Mesendoderm (in vitro differentiated cells): ENCODE data around the gene IGFBP4.

Experiments
- DNase-seq: peaks from one replicate; pipeline ENCODE4 v3.0.0; 2013
- H2AK5ac ChIP-seq: 2 replicates; pipeline ENCODE4 v1.6.1; 2013; ENCODE audit warnings: low read length, inconsistent platforms
- H2BK120ac ChIP-seq: 2 replicates; pipeline ENCODE4 v1.6.1; 2013; ENCODE audit warnings: low read depth, mild to moderate bottlenecking, low read length, moderate library complexity, mixed read lengths
- H2BK15ac ChIP-seq: replicated peaks from 2 replicates; pipeline ENCODE4 v1.6.1; 2013; ENCODE audit warnings: low read depth, mild to moderate bottlenecking, moderate library complexity
- H2BK5ac ChIP-seq: 2 replicates; pipeline ENCODE4 v1.6.1; 2013; ENCODE audit warnings: low read length, inconsistent platforms
- H3K18ac ChIP-seq: 2 replicates; pipeline ENCODE4 v1.6.1; 2013; ENCODE audit warnings: mild to moderate bottlenecking, low read length, mixed read lengths
- H3K23ac ChIP-seq: one replicate; pipeline ENCODE4 v1.6.1; 2013; ENCODE audit warnings: low read length
- H3K27ac ChIP-seq: 2 replicates; pipeline ENCODE4 v1.5.1; 2013; ENCODE audit warnings: low read depth, mild to moderate bottlenecking, inconsistent platforms, low read length, moderate library complexity
- H3K27me3 ChIP-seq: 2 replicates; pipeline ENCODE4 v1.6.1; 2013; ENCODE audit warnings: low read length, control low read depth, mild to moderate bottlenecking, inconsistent platforms; ENCODE audit not compliant: insufficient read depth, poor library complexity
- H3K36me3 ChIP-seq: 2 replicates; pipeline ENCODE4 v1.6.1; 2013; ENCODE audit warnings: low read length, inconsistent platforms; ENCODE audit not compliant: control insufficient read depth, insufficient read depth
- H3K4ac ChIP-seq: one replicate; pipeline ENCODE4 v1.6.1; 2013; ENCODE audit warnings: low read depth, mild to moderate bottlenecking, low read length, moderate library complexity
- H3K4me1 ChIP-seq: 2 replicates; pipeline ENCODE4 v1.6.1; 2013; ENCODE audit warnings: low read depth, low read length, inconsistent platforms; ENCODE audit not compliant: control insufficient read depth
- H3K4me2 ChIP-seq: 2 replicates; pipeline ENCODE4 v1.6.1; 2013; ENCODE audit warnings: low read length
- H3K4me3 ChIP-seq: 2 replicates; pipeline ENCODE4 v1.5.1; 2013; ENCODE audit warnings: mild to moderate bottlenecking, low read length
- H3K56ac ChIP-seq: one replicate; pipeline ENCODE4 v1.6.1; 2013; ENCODE audit warnings: low read length
- H3K79me1 ChIP-seq: 2 replicates; pipeline ENCODE4 v1.6.1; 2013; ENCODE audit warnings: low read length, inconsistent platforms
- H3K79me2 ChIP-seq: 2 replicates; pipeline ENCODE4 v1.6.1; 2013; ENCODE audit warnings: mild to moderate bottlenecking, low read length; ENCODE audit not compliant: control insufficient read depth, insufficient read depth
- H3K9ac ChIP-seq: 2 replicates; pipeline ENCODE4 v1.6.1; 2013; ENCODE audit warnings: low read length, inconsistent platforms
- H4K5ac ChIP-seq: one replicate; pipeline ENCODE4 v1.6.1; 2013; ENCODE audit warnings: low read length
- H4K8ac ChIP-seq: one replicate; pipeline ENCODE4 v1.6.1; 2013; ENCODE audit warnings: low read depth, mild to moderate bottlenecking, control low read depth, low read length, moderate library complexity
- WGBS: extraction: QIAGEN DNeasy Blood & Tissue Kit; methylation state at CpG from one replicate; pipeline ENCODE4 v1.1.7; 2013; ENCODE audit warnings: low lambda C conversion rate, missing lambda C conversion rate; ENCODE audit not compliant: insufficient coverage; ENCODE audit errors: extremely low coverage; 5-methylcytosine and 5-hydroxymethylcytosine counted together

IGFBP4 gene

GRCh38 chr17:40452921-40453378 lies 9.7 kb downstream of the IGFBP4 start:
- Histone ChIP-seq H3K4me3 (no peak overlapping the region), H2AK5ac (no peak overlapping the region), H3K27me3 (no peaks in the 10 kb centered on the region), H2BK15ac (no peak overlapping the region), H3K27ac (no peak overlapping the region), H3K36me3 (peaks cover 16% of the 10 kb centered on the region), H2BK120ac (no peak overlapping the region), H3K18ac (no peak overlapping the region), H4K8ac (no peak overlapping the region), H3K4me1 (no peaks in the 10 kb centered on the region), H4K5ac (no peak overlapping the region), H3K9ac (no peak overlapping the region), H3K4ac (no peak overlapping the region), H3K79me2 (no peaks in the 10 kb centered on the region), H3K23ac (no peak overlapping the region), H3K79me1 (peaks cover 14% of the 10 kb centered on the region), H3K56ac (no peak overlapping the region), H3K4me2 (no peak overlapping the region), H2BK5ac (no peak overlapping the region)
- WGBS, result no CpG with 5 or more reads among the region's 15 CpGs
- DNase-seq, result no peak

DNA sequence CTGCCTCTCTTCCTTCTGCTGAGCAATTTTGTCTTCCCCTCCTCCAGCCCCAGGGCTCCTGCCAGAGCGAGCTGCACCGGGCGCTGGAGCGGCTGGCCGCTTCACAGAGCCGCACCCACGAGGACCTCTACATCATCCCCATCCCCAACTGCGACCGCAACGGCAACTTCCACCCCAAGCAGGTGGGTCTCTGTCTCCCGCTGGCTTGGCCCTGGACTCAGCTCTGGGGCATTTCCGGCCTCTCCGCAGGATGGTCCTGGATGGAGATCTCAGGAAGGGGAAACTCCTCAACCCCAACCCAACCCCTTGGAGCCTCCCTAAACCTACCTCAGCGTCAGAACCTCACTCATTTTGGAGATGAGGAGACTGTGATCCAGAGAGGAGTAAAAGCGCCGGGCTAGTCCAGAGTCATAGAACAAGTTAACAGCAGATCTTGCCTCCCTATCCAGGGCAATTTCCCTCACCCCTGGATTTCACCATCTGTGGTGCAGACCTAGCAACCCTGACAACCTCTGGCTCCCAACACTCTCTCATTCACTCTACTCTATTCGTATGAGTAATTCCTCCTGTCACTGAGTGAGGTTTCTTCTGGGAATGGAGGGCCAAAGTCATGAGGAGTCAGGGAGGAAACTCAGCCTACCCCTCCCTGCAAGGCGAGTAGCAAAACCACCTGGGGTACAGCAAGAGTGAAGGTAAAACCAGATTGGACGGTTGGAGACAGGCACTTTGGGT lies 10.8 kb downstream of the IGFBP4 start:
- WGBS, result no CpG with 5 or more reads among the region's 19 CpGs
- H3K36me3 ChIP-seq, result peaks cover 16% of the 10 kb centered on the region

GRCh38 chr17:40454613-40454995 lies 11.4 kb downstream of the IGFBP4 start:
- Histone ChIP-seq H3K79me2 (no peaks in the 10 kb centered on the region), H3K23ac (no peak overlapping the region), H2BK5ac (no peak overlapping the region), H3K4ac (no peak overlapping the region), H3K27me3 (no peaks in the 10 kb centered on the region), H3K79me1 (peaks cover 5% of the 10 kb centered on the region), H2BK15ac (no peak overlapping the region), H3K56ac (no peak overlapping the region), H3K18ac (no peak overlapping the region), H4K5ac (no peak overlapping the region), H3K36me3 (peaks cover 16% of the 10 kb centered on the region), H3K9ac (no peak overlapping the region), H3K4me2 (no peak overlapping the region), H2BK120ac (no peak overlapping the region), H2AK5ac (no peak overlapping the region), H3K4me1 (no peaks in the 10 kb centered on the region), H3K27ac (no peak overlapping the region), H3K4me3 (no peak overlapping the region), H4K8ac (no peak overlapping the region)
- no CpG with 5 or more reads among the region's 2 CpGs for WGBS
- DNase-seq, result no peak

More for the DNA sequence above, 10.8 kb downstream of the IGFBP4 start:
- Histone ChIP-seq H3K4me3 (no peak overlapping the region), H3K18ac (no peak overlapping the region), H2BK120ac (no peak overlapping the region), H3K56ac (no peak overlapping the region), H4K5ac (no peak overlapping the region), H2AK5ac (no peak overlapping the region), H3K79me2 (no peaks in the 10 kb centered on the region), H3K9ac (no peak overlapping the region), H2BK15ac (no peak overlapping the region), H3K79me1 (peaks cover 5% of the 10 kb centered on the region), H3K27me3 (no peaks in the 10 kb centered on the region), H4K8ac (no peak overlapping the region), H3K23ac (no peak overlapping the region), H2BK5ac (no peak overlapping the region), H3K4me1 (no peaks in the 10 kb centered on the region), H3K4ac (no peak overlapping the region), H3K27ac (no peak overlapping the region), H3K4me2 (no peak overlapping the region)
- DNase-seq, result no peak

- Histone ChIP-seq H3K9ac (no peak overlapping the region), H3K79me1 (peaks cover under 1% of the 10 kb centered on the region), H2BK15ac (no peak overlapping the region), H3K4ac (no peak overlapping the region), H3K4me1 (no peaks in the 10 kb centered on the region), H3K27ac (no peak overlapping the region), H2AK5ac (no peak overlapping the region), H2BK5ac (no peak overlapping the region), H3K18ac (no peak overlapping the region), H4K5ac (no peak overlapping the region), H3K4me2 (no peak overlapping the region), H3K4me3 (no peak overlapping the region), H4K8ac (no peak overlapping the region), H3K36me3 (peaks cover 16% of the 10 kb centered on the region), H3K56ac (no peak overlapping the region), H3K79me2 (no peaks in the 10 kb centered on the region), H3K23ac (no peak overlapping the region), H2BK120ac (no peak overlapping the region), H3K27me3 (no peaks in the 10 kb centered on the region)
- no CpG with 5 or more reads among the region's 16 CpGs for WGBS
- no peak for DNase-seq
These were observed 13.2 kb downstream of the IGFBP4 start for GRCh38 chr17:40456396-40456951.

DNA sequence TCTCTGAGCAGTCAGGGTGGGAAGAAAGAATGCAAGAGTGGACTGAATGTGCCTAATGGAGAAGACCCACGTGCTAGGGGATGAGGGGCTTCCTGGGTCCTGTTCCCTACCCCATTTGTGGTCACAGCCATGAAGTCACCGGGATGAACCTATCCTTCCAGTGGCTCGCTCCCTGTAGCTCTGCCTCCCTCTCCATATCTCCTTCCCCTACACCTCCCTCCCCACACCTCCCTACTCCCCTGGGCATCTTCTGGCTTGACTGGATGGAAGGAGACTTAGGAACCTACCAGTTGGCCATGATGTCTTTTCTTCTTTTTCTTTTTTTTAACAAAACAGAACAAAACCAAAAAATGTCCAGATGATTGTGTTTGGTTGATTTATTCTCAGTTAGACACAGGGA lies 14.1 kb downstream of the IGFBP4 start:
- Histone ChIP-seq H2BK5ac (no peak overlapping the region), H3K4me2 (no peak overlapping the region), H3K79me1 (no peaks in the 10 kb centered on the region), H3K36me3 (peaks cover 16% of the 10 kb centered on the region), H2AK5ac (no peak overlapping the region), H3K56ac (no peak overlapping the region), H3K23ac (no peak overlapping the region), H3K4me3 (no peak overlapping the region), H4K5ac (no peak overlapping the region), H4K8ac (no peak overlapping the region), H3K79me2 (no peaks in the 10 kb centered on the region), H2BK120ac (no peak overlapping the region), H3K9ac (no peak overlapping the region), H2BK15ac (no peak overlapping the region), H3K4ac (no peak overlapping the region), H3K27ac (no peak overlapping the region), H3K4me1 (no peaks in the 10 kb centered on the region), H3K27me3 (no peaks in the 10 kb centered on the region), H3K18ac (no peak overlapping the region)
- DNase-seq, result no peak
- WGBS, result no CpG with 5 or more reads among the region's 3 CpGs
